Endothelial cell (in vitro differentiated cells): ENCODE measurements around the gene VAPA. TPM values are rescaled to one million over a fixed set of nuclear protein-coding genes. Genes with fewer than 3 reads are reported as not detected.

Source experiments
- DNase-seq: peaks from one replicate; pipeline ENCODE4 v3.0.0; 2021; ENCODE audit warnings: low spot score
- H3K27ac Mint-ChIP-seq: one replicate; pipeline ENCODE4 v1.8.0; 2021; ENCODE audit warnings: mixed read lengths, inconsistent platforms; ENCODE audit not compliant: unreplicated experiment
- H3K27me3 Mint-ChIP-seq: one replicate; pipeline ENCODE4 v1.8.0; 2021; ENCODE audit warnings: mild to moderate bottlenecking, moderate library complexity, mixed read lengths, inconsistent platforms; ENCODE audit not compliant: unreplicated experiment
- H3K36me3 Mint-ChIP-seq: one replicate; pipeline ENCODE4 v1.8.0; 2021; ENCODE audit warnings: mild to moderate bottlenecking, low read depth, mixed read lengths, inconsistent platforms; ENCODE audit not compliant: unreplicated experiment
- H3K4me1 Mint-ChIP-seq: one replicate; pipeline ENCODE4 v1.8.0; 2021; ENCODE audit warnings: mild to moderate bottlenecking, mixed read lengths, inconsistent platforms; ENCODE audit not compliant: unreplicated experiment
- H3K4me3 Mint-ChIP-seq: one replicate; pipeline ENCODE4 v1.8.0; 2021; ENCODE audit warnings: mild to moderate bottlenecking, mixed read lengths, inconsistent platforms; ENCODE audit not compliant: unreplicated experiment
- H3K9me3 Mint-ChIP-seq: one replicate; pipeline ENCODE4 v1.8.0; 2021; ENCODE audit warnings: mixed read lengths, inconsistent platforms; ENCODE audit not compliant: unreplicated experiment
- total RNA-seq: library from RNA; stranded (reverse); fragmentation: NEBNext Ultra II Directional; extraction: Animal tissue kit (Norgen Biotek cat#: 25700); gene quantifications from one replicate; pipeline ENCODE4 v1.2.1, GENCODE V29; 2021; ENCODE audit not compliant: unreplicated experiment
- TF ChIP-seq, protein P1 (sequence below): fragments of 200-600 bp; sonication (generic); IDR thresholded peaks from one replicate; pipeline ENCODE4 v1.5.0; 2021; ENCODE audit warnings: antibody characterized with exemption; ENCODE audit not compliant: unreplicated experiment

VAPA gene
- total RNA-seq, 1 donor from 2014 or later = 180 TPM

GRCh38 chr18:10003281-10003680 is 89.5 kb downstream of the VAPA start:
- Mint-ChIP-seq H3K9me3 (no peaks in the 10 kb centered on the region), H3K27me3 (no peaks in the 10 kb centered on the region), H3K27ac (no peak overlapping the region), H3K4me3 (no peak overlapping the region), H3K36me3 (no peaks in the 10 kb centered on the region), H3K4me1 (no peaks in the 10 kb centered on the region)
- no peak for DNase-seq
- TF ChIP-seq, protein P1, sequence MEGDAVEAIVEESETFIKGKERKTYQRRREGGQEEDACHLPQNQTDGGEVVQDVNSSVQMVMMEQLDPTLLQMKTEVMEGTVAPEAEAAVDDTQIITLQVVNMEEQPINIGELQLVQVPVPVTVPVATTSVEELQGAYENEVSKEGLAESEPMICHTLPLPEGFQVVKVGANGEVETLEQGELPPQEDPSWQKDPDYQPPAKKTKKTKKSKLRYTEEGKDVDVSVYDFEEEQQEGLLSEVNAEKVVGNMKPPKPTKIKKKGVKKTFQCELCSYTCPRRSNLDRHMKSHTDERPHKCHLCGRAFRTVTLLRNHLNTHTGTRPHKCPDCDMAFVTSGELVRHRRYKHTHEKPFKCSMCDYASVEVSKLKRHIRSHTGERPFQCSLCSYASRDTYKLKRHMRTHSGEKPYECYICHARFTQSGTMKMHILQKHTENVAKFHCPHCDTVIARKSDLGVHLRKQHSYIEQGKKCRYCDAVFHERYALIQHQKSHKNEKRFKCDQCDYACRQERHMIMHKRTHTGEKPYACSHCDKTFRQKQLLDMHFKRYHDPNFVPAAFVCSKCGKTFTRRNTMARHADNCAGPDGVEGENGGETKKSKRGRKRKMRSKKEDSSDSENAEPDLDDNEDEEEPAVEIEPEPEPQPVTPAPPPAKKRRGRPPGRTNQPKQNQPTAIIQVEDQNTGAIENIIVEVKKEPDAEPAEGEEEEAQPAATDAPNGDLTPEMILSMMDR = no peak

DNA sequence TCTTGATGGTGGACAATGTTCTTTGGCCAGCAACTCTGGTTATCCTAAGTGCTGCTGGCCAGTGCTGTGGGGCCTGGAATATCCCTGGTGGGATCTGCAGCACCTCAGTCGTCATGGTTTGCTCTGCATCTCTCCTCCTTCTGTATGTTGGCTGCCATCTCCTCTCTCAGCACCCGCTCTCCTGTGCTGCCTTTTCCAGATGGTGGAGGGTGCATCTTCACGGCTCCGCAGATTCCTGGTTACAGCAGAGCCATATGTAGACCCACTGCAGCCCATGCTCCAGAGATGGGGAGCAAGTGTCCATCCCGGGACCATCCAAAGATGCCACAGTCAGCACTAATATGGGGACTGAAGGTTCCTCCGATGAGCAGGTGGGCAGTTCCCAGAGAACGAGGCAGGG is 90.0 kb downstream of the VAPA start:
- no peaks in the 10 kb centered on the region for H3K36me3 Mint-ChIP-seq
- no peaks in the 10 kb centered on the region for H3K27me3 Mint-ChIP-seq

DNA sequence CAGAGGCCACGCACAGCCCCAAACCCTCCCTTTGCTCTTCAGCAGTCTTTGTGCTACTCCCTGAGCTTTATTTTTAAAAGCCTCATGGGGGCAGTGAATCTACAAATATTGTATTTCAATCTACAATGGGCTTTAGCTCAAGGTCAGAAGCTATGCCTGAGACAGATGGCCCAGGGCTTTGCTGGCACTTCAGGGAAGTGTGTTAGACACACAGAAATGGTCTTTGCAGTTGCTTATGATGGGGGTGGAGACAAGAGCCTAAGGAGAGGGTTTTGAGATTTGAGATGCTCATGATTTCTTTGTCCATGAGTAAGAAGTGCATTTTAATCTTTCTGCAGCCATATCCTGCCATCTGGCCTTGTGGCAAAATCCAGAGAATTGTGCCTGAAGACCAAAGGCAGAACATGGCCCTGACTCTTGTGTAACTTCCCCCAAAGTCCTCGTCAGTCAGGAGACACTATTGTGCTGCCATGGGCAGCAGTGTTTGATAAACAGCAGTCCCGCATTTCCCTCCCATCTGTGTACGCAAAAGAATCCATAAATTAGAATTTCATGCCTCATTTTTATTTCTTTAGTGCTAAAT is 92.6 kb downstream of the VAPA start:
- Mint-ChIP-seq H3K36me3 (no peaks in the 10 kb centered on the region), H3K27me3 (peaks cover 4% of the 10 kb centered on the region), H3K27ac (no peak overlapping the region), H3K4me1 (no peaks in the 10 kb centered on the region), H3K9me3 (no peaks in the 10 kb centered on the region), H3K4me3 (no peak overlapping the region)
- DNase-seq = no peak
- TF ChIP-seq, protein P1 = no peak

More for the DNA sequence above, 90.0 kb downstream of the VAPA start:
- H3K27ac Mint-ChIP-seq = no peak overlapping the region
- no peak for DNase-seq
- TF ChIP-seq, protein P1 = no peak
- H3K4me1 Mint-ChIP-seq = no peaks in the 10 kb centered on the region
- no peaks in the 10 kb centered on the region for H3K9me3 Mint-ChIP-seq
- no peak overlapping the region for H3K4me3 Mint-ChIP-seq

DNA sequence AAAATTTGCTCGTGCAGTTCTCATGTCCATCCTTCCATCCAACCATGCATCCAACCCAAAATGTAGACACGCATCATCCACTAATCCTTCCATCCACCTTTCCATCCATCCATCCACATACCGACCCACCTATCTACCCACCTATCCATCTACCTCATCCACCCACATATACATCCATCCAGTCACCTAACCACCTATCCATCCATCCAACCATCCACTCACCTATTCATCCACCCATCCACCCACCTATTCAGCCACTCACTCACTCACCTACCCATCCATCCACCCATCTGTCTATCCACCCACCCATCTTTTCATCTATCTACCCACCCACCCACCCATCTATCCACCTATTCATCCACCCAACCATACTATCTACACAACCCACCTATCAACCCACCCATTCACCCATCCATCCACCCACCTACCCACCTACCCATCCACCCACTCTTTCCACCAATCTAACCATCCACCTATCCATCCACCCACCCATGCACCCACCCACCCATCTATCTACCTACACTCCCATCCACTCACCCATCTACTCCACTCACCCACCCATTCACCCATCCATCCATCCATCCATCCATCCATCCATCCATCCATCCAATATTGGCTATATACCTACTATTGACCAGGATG is 94.3 kb downstream of the VAPA start:
- DNase-seq = no peak
- H3K27me3 Mint-ChIP-seq = peaks cover 4% of the 10 kb centered on the region
- no peaks in the 10 kb centered on the region for H3K4me1 Mint-ChIP-seq
- no peak overlapping the region for H3K27ac Mint-ChIP-seq
- TF ChIP-seq, protein P1 = no peak
- no peaks in the 10 kb centered on the region for H3K36me3 Mint-ChIP-seq
- no peak overlapping the region for H3K4me3 Mint-ChIP-seq
- H3K9me3 Mint-ChIP-seq = no peaks in the 10 kb centered on the region

Other genes starting within 250 kb of the VAPA start
- 88.8 TPM for gene RAB31, start 205.7 kb upstream of the VAPA start, total RNA-seq
- gene TXNDC2, start 28.0 kb upstream of the VAPA start, total RNA-seq = not detected